A673 (cell line): ENCODE measurements around the gene CNOT10. TPM values are rescaled to one million over a fixed set of nuclear protein-coding genes. Genes with fewer than 3 reads are reported as not detected.
A peak's percentile ranks its signal among the peaks of the same experiment; 100 is the strongest.

Experiments
- Bru-seq: library from RNA; stranded (reverse); fragments of 400-500 nt; gene quantifications from one replicate; lab custom pipeline; 2021; lab: Mats Ljungman, UMichigan
- BruChase-seq, 2 experiments: library from RNA; stranded (reverse); fragments of 400-500 nt; gene quantifications; one replicate each; lab custom pipeline; 2021; lab: Mats Ljungman, UMichigan
- BruUV-seq: library from RNA; stranded (reverse); fragments of 400-500 nt; replicated peaks from 2 replicates; lab custom pipeline; 2021; lab: Mats Ljungman, UMichigan
- CTCF ChIA-PET: fragments of 300-600 bp; sonication (Branson Sonifier 250); formaldehyde crosslinking; loops from one replicate; lab custom pipeline; 2022; ENCODE audit warnings: antibody characterized with exemption; lab: Charles Lee
- POLR2A ChIA-PET: fragments of 300-600 bp; sonication (Branson Sonifier 250); formaldehyde crosslinking; loops from one replicate; lab custom pipeline; 2022; ENCODE audit warnings: antibody characterized with exemption; ENCODE audit not compliant: low non-redundant PET; lab: Charles Lee
- DNase-seq: peaks from one replicate; pipeline ENCODE4 v3.0.0-alpha.2; 2015; ENCODE audit warnings: low spot score
- H3K27ac ChIP-seq: fragments of 200-600 bp; sonication (generic); 2 replicates; pipeline ENCODE4 v1.5.1; 2016; ENCODE audit warnings: mixed run types, low read depth, mild to moderate bottlenecking, mixed read lengths, antibody characterized with exemption, low read length; ENCODE audit not compliant: poor library complexity, severe bottlenecking
- H3K27me3 ChIP-seq: fragments of 200-600 bp; sonication (generic); replicated peaks from 2 replicates; pipeline ENCODE4 v1.6.1; 2017; ENCODE audit warnings: mixed run types, low read depth, mild to moderate bottlenecking, mixed read lengths, antibody characterized with exemption, low read length; ENCODE audit not compliant: insufficient read depth, poor library complexity
- H3K36me3 ChIP-seq: fragments of 200-600 bp; sonication (generic); 2 replicates; pipeline ENCODE4 v1.6.1; 2016; ENCODE audit warnings: mixed run types, mild to moderate bottlenecking, mixed read lengths, antibody characterized with exemption, low read length; ENCODE audit not compliant: insufficient read depth, poor library complexity, severe bottlenecking
- H3K4me1 ChIP-seq: fragments of 200-600 bp; sonication (generic); 2 replicates; pipeline ENCODE4 v1.6.1; 2017; ENCODE audit warnings: mixed run types, mild to moderate bottlenecking, mixed read lengths, antibody characterized with exemption, low read length; ENCODE audit not compliant: insufficient read depth, poor library complexity, severe bottlenecking
- H3K4me3 ChIP-seq: fragments of 200-600 bp; sonication (generic); 2 replicates; pipeline ENCODE4 v1.5.1; 2016; ENCODE audit warnings: low read depth, mixed run types, mild to moderate bottlenecking, mixed read lengths, low read length; ENCODE audit not compliant: poor library complexity, severe bottlenecking
- H3K9me3 ChIP-seq: fragments of 200-600 bp; sonication (generic); 2 replicates; pipeline ENCODE4 v1.6.1; 2016; ENCODE audit warnings: mixed run types, low read depth, mild to moderate bottlenecking, mixed read lengths, antibody characterized with exemption, low read length; ENCODE audit not compliant: poor library complexity, severe bottlenecking
- CTCF ChIP-seq: fragments of 300-800, 200-600 bp; sonication (generic); conservative IDR thresholded peaks from 2 replicates; pipeline ENCODE4 v1.5.1; 2017; ENCODE audit warnings: low read depth, mild to moderate bottlenecking, antibody characterized with exemption, low read length, moderate library complexity, mixed read lengths
- EZH2 ChIP-seq: fragments of 200-600 bp; sonication (generic); IDR thresholded peaks from 2 replicates; pipeline ENCODE4 v1.6.1; 2017; ENCODE audit warnings: borderline replicate concordance, low read depth, mild to moderate bottlenecking, mixed read lengths, antibody characterized with exemption, low read length; ENCODE audit not compliant: poor library complexity, severe bottlenecking
- intact Hi-C: fragments of 100-400 bp; cut with micrococcal nuclease; formaldehyde crosslinking; loops from one replicate; pipeline ENCODE4 v1.10.0; 2022; ENCODE audit not compliant: unreplicated experiment
- long read RNA-seq: library from polyadenylated mRNA; stranded (forward); transcript quantifications from one replicate; pipeline ENCODE4 v2.0.0, GENCODE V29; 2022
- total RNA-seq: library from RNA; stranded (reverse); gene quantifications from 2 replicates; pipeline ENCODE4 v1.2.3, GENCODE V29; 2021

CNOT10 gene
- 47.8 and 56.4 TPM in 2 replicates for total RNA-seq
- Bru-seq, nascent RNA: percentile 74 among the genes with signal in this experiment
- percentile 73 among the genes with signal in this experiment for BruChase-seq, experiment 1, labeled RNA remaining after a 2-hour chase
- percentile 73 among the genes with signal in this experiment for BruChase-seq, experiment 2, labeled RNA remaining after a 6-hour chase
- long read RNA-seq, transcript CNOT10-201 (19 exons, 2,815 nt): major isoform, 36 of 60 reads
- long read RNA-seq, partial matches to known transcripts: 2 of 60 reads
- long read RNA-seq, other reads (novel, unspliced or antisense): 18 of 60 reads

- DNase-seq: peak; percentile 97
- ChIA-PET CTCF (interaction anchor here (0.5 kb wide), 1 partner anchor 243 kb away, joined by 3 read pairs; no protein-coding TSS in a partner anchor), POLR2A (no interaction called here)
- Histone ChIP-seq H3K9me3 (no peaks in the 10 kb centered on the region), H3K36me3 (peaks cover 5% of the 10 kb centered on the region), H3K4me3 (peak within 1 kb of the TSS; percentile 62), H3K27me3 (no peaks in the 10 kb centered on the region), H3K27ac (peak within 1 kb of the TSS; percentile 55), H3K4me1 (peaks cover 11% of the 10 kb centered on the region)
- intact Hi-C loops: no loop called here
- TF ChIP-seq EZH2 (no peak), CTCF (no peak)
- no TSS peak for BruUV-seq
Observed at GRCh38 chr3:32684800-32685542, at the start of gene CNOT10. CNOT10 (plus strand) TSS chr3:32685188; CDS start chr3:32685461, 273 bp downstream.

GRCh38 chr3:32640939-32641338 lies 44.0 kb upstream of the CNOT10 start:
- DNase-seq: no peak
- H3K27me3 ChIP-seq: no peaks in the 10 kb centered on the region
- intact Hi-C loops: no loop called here
- H3K27ac ChIP-seq: no peak overlapping the region
- ChIA-PET CTCF (no interaction called here), POLR2A (no interaction called here)
- H3K36me3 ChIP-seq: no peaks in the 10 kb centered on the region
- H3K9me3 ChIP-seq: no peaks in the 10 kb centered on the region
- no peak overlapping the region for H3K4me3 ChIP-seq
- TF ChIP-seq CTCF (no peak), EZH2 (no peak)
- no peaks in the 10 kb centered on the region for H3K4me1 ChIP-seq
- BruUV-seq: no TSS peak

GRCh38 chr3:32641356-32641755 lies 43.6 kb upstream of the CNOT10 start:
- ChIA-PET CTCF (no interaction called here), POLR2A (no interaction called here)
- no peaks in the 10 kb centered on the region for H3K4me1 ChIP-seq
- H3K9me3 ChIP-seq: no peaks in the 10 kb centered on the region
- H3K36me3 ChIP-seq: no peaks in the 10 kb centered on the region
- DNase-seq: no peak
- H3K4me3 ChIP-seq: no peak overlapping the region
- no peak overlapping the region for H3K27ac ChIP-seq
- no peaks in the 10 kb centered on the region for H3K27me3 ChIP-seq
- intact Hi-C loops: no loop called here
- TF ChIP-seq CTCF (no peak), EZH2 (no peak)
- BruUV-seq: no TSS peak
